ENCODE data around the gene SLC26A2.

Gene SLC26A2

DNA sequence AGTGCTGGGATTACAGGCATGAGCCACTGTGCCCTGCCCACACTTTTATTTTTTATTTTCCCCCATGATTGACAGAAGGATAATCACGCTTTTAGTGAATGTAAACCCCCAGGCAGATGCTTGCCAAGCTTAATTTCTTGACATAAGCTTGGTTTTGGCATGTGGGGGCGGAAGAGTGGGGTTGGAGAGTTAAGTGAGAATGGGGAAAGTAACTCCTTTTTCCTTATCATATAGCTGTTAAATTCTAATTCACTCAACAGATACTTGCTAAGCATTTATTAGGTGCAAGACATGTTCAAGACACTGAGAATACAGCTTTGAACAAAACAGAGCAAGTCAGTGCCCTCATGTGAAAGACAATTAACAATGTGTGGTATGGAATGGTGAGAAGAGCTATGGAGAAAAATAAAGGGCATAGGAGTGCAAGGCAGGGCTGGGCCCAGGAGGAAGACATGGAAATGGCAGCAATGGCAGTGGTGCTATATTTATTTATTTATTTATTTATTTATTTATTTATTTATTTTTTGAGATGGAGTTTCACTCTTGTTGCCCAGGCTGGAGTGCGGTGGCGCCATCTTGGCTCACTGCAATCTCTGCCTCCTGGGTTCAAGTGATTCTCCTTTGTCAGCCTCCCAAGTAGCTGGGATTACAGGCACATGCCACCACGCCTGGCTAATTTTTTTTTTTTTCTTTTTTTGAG lies 2.2 kb downstream of the SLC26A2 start:
- DNase-seq = no peak

DNA sequence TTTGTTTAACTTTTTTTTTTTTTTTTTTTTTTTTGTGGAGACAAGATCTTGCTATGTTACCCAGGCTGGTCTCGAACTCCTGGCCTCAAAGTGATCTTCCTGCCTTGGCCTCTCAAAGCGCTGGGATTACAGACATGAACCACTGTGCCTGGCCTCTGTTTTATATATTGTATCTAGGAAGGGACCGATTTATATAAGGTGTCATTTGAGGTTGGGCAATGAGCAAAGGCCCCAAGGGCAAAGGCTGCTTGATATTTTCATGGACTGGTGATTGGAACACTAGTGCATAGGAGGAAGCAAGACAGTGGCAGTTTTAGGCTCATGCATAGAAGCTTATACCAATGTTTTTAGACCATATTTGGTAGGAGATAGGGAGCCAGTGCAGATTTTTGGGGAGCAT lies 3.2 kb downstream of the SLC26A2 start:
- DNase-seq = no peak

DNA sequence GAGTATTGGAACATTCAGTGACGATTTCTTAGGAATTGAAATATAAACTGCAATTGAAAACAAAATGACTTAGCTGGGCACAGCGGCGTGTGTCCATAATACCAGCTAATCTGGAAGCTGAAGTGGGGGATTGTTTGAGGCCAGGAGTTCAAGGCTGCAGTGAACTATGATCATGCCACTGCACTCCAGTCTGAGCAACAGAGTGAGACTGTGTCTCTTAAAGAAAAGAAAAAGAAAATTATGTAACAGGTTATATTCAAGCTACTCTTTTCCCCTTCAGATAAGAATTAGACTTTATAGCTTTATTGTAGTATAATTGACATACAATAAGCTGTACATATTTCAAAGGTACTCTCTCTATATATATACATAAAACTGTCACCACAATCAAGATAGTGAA lies 6.4 kb downstream of the SLC26A2 start:
- no peak for DNase-seq

DNA sequence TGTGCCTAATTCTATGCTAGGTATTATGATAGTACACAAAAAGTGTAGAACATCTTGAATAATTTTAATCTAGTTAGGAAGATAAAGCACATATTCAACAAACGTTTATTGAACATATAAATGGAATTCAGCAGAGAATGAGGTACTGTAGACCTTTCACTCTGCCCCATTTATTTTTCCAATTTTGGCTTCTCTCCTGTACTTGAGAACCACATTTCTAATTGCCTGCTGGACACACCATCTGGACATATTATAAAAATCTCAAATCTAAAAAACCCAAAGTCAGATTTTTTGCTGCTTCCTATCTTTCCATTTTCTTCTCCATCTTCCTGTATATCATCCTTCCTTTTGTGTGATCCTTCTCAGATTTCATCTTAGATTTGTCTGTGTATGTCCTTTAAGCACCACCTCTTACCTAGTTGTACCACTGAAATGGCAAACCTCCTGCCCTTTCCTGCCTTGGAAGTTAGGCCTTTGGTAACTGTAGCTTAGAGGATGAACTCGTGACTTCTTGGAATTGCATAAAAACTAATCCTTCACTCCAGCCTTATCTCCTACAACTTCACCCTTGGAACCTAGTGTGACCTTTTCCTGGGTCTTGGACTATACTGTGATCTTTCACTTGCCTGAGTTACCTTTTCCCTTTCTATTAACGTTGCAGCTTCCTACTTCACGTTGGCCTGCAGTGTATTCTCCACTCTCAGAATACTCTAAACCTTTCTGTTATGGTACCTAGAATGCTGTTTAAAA lies 8.8 kb downstream of the SLC26A2 start:
- no peak for DNase-seq

- no peak for DNase-seq
Measured at GRCh38 chr5:149975409-149975808, 14.9 kb downstream of the SLC26A2 start.

DNA sequence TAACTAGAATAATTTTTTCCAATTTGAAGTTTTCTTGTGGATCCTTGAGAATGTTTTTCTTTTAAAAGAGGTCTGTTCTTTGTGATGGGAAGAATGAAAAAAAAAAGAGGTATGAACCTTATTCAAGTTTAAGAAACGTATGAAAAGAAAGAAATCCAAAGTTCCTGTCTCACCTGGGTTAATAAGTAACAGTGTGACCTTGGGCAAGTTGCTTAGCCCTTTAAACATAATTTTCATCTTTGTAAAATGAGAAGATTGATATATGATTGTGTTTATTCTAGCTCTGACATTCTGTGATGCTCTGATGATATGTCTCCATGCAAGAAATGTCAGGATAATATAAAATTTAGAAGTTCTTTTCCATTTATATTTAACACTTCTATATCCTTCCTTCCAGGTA lies 19.3 kb downstream of the SLC26A2 start:
- no peak for DNase-seq

- DNase-seq = no peak
Measured at GRCh38 chr5:149981206-149981605, 20.6 kb downstream of the SLC26A2 start.

GRCh38 chr5:149982505-149982904 lies 21.9 kb downstream of the SLC26A2 start:
- no peak for DNase-seq

GRCh38 chr5:149988126-149988525 lies 27.6 kb downstream of the SLC26A2 start:
- DNase-seq = no peak

DNA sequence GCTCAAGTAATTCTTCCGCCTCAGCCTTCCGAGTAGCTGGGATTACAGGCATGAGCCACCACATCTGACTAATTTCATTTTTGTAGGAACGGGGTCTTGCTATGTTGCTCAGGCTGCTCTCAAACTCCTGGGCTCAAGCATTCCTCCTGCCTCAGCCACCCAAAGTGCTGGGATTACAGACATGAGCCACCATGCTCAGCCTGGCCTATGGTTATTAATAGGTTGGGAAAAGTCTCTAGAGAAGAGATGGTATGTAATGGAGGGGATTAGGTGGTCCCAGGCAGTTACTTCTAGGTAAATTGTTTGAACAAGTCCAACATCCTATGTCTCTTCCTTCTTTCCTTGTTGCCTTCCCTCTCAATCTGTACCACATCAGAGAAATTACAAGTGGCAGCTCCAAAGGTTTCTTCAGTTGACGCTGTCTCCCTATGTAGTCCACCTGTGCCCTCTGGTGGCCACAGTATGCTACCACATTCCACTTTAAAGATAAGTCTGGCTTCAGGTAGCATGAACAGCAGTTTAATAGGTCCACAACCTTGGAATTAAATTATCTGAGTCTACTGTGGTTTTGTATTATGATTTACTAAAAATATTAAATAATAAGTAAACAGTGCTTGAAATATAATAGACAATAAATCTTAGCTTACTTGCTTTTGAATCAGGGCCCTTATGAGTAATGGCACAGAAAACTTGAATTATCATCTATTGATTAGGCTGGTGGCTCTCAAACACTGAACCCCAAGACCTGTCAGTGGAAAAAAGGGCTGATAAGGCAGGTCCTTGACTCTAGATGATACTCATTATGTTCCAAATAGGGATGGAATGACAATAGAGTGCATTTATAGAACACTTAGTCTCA lies 30.2 kb downstream of the SLC26A2 start:
- peak; percentile 92 for DNase-seq

GRCh38 chr5:149993471-149993870 lies 32.9 kb downstream of the SLC26A2 start:
- DNase-seq = no peak

- DNase-seq = no peak
Measured at GRCh38 chr5:149995385-149996204, 35.0 kb downstream of the SLC26A2 start.

DNA sequence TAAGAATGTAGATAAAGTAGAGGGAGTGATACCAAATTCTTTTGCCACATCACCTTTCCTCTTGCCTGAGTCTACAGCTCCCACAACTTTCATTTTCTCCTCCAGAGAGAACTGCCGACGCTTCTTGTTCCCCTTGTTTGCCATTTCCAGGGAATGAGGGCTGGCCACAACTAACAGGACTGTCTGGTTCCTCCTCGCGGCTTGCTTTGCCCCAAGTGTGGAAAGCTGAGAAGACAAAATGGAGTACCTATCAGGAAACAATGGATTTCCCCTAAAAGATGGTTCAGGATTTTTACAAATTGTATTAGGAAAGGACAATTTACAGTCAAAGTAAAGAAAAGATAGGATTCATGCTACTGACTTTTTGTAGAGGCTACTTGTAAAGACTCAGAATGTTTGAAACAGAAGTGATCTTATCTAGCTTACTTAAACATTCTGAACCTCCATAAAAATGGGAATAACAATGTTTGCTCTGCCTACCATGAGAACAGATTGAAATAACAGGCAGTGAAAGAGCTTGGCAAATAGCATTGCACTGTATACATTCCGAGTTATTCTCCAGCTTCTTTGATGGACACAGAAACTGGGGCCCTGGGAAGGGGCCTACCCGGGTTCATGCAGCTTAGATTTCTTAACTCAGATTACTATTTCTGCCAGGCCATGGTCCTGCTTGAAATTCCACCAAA lies 35.8 kb downstream of the SLC26A2 start:
- no peak for DNase-seq

GRCh38 chr5:149998281-149998680 lies 37.7 kb downstream of the SLC26A2 start:
- DNase-seq = no peak

- DNase-seq = no peak
Measured at GRCh38 chr5:149999359-149999758, 38.8 kb downstream of the SLC26A2 start.

DNA sequence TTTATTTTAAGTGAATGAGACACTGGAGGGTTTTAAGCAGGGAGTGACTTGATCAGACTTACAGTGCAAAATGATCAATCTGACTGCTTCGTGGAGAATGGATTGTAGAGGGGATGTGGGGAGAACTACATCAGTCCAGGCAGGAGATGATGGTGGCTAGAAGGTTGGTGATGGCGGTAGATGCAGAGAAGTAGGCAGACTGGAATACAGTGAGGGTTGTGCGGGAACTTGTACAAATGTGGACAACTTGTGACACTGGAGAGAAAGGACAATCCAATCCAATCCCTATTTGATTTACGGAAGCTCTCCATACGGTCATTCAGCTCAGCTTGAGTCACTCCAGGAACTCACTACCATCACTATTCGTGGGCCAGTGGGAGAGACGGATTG lies 39.3 kb downstream of the SLC26A2 start:
- no peak for DNase-seq

DNA sequence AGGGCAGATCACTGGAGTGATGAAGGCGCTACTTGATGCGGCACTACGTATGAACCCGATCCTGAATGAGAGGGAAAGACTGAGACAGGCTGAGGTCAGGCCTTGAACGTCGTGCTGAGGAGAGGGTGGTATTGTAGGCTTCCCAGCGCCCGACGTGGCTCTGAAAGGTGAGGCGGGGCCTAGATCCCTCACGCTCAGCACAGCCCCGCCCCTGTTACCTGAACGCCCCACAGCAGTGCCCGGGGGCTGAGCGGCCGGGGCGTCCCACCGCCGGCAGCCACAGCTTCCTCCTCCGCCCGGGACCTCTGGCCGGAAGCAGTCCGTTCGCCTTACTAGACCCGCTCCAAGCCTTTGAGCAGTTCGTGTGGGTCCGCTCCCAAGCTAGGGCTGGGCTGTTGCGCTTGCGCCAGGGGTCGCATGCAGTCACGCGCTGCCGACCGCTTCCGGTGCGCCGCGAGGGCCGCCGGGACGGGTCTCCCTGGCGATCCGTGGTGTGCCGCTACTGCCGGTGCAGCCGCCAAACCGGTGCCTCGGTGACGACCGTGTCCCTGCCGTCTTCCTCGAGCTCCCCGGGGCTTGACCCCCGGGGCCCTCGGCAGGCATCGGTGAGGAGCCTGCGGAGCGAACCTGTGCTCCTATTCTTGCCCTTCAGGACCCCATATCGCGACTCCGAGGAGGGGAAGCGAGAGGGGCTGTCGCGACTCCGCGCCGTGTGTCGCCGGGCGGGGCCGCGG lies 39.9 kb downstream of the SLC26A2 start, which contains the start of the genes HMGXB3 and TIGD6:
TSS of gene HMGXB3 (plus strand) at position 484 of the 734 bp plus-strand sequence. CDS start 4,114 bp downstream, outside the sequence.
TSS of gene TIGD6 (minus strand) at position 399 of the 734 bp plus-strand sequence. CDS start 4,306 bp downstream, outside the sequence.
- DNase-seq = peak; percentile 98

DNA sequence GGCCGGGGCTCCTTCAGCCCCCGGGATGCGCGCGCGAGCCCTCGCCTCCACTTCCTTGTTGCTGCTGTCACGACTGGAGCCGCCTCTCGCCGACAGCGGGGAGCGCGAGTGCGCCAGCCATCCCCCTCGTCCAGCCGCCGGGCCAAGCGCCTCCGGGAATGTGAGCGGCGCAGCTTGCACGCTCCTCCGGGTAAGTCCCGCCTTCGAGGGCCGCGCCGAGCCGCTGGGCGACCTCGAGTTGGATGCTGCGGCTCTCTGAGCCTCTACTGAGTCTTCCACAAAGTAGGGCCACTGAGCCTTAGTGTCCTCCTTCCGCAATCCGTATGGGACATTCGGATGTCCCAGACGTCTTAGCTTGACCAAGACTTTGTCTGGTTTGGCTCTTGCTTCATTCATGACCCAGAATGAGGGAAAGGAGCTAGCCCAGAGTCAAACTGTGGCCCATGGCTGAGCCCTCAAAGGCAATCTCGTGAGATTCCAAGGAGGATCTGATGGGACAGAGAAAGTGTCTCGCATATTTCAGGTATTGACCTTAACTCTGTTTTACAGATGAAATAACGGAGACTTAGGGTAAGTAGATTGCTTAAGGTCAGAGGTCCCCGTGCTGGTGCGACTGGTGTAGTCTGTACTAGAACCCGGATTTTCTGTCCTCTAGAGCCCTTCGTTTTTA lies 40.6 kb downstream of the SLC26A2 start:
- DNase-seq = peak; percentile 56

DNA sequence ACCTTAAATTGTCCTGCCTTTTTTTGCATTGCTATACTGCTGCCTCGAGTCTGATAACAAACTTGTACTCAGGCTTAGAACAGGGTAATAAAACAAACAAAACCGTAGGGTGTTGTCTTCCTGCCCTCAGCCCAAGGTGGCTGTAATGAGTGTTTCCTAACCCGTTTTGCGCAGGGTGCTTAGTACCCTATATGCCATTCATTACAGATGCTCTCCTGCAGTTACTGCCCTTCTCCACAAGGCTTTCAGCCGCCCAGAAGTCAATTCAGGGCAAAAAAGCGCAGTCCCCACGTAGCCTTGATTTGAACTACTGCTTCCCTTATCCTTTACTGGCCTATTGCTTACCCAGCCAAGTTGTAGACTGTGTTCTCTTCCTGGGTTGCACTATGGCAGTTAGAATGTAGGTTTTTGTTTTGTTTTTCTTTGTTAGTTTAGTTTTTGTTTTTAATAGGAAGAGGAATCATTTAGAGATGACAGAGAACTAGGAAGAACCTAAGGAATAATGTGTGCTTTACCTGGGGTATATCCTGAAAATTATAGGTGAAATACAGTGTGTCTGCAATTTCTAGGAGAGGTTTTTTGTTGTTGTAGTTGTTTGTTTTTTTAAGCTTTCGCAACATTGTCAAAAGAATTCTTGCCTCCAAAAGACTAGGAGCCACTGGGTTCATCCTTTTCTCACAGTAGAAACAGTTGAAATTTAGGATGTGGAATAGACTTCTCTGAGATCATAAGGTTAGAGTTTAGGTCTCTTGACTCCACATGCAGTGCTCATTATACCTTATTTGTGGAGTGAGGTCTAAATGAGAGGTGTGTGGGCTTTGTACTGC lies 41.3 kb downstream of the SLC26A2 start:
- peak; percentile 96 for DNase-seq

GRCh38 chr5:150006318-150006717 lies 45.8 kb downstream of the SLC26A2 start:
- DNase-seq = no peak

Measured in hematopoietic multipotent progenitor cell treated with erythropoietin and hydrocortisone succinate and interleukin-3 and kit ligand, for 6 days (in vitro differentiated cells).